Hepatocyte (in vitro differentiated cells): ENCODE results near the gene LHPP.
"Not testable (repeated sequence)": the region's sequence is repeated elsewhere in the genome, so short reads cannot be mapped to it uniquely, and the experiment has no call there.

Experiments
- EZH2 ChIP-seq: fragments of 200-600 bp; sonication (generic); IDR thresholded peaks from 2 replicates; pipeline ENCODE4 v1.6.1; 2016; ENCODE audit warnings: antibody characterized with exemption, mild to moderate bottlenecking, borderline replicate concordance
- EZH2phosphoT487 ChIP-seq: fragments of 200-600 bp; sonication (generic); IDR thresholded peaks from one replicate; pipeline ENCODE4 v1.6.1; 2018; ENCODE audit warnings: antibody characterized with exemption, mild to moderate bottlenecking, low read depth, moderate library complexity; ENCODE audit not compliant: unreplicated experiment, severe bottlenecking
- TF ChIP-seq, protein P1 (sequence below): fragments of 200-600 bp; sonication (generic); IDR thresholded peaks from 2 replicates; pipeline ENCODE4 v1.5.1; 2016; ENCODE audit warnings: antibody characterized with exemption, mild to moderate bottlenecking; ENCODE audit not compliant: poor library complexity

DNA sequence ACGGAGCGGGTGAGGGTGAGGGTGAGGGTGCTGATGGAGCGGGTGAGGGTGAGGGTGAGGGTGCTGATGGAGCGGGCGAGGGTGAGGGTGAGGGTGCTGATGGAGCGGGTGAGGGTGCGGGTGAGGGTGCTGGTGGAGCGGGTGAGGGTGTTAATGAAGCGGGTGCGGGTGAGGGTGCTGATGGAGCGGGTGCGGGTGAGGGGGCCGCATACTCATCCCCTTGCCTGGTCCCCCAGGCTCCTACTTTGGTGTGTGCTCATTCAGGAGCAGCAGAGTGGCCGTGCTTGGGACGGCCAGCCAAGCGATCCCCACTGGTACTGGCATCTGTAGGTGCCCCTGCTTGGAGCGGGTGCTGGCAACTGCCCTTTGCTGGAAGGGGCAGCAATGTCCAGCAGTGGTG is 149.2 kb downstream of the LHPP start:
- TF ChIP-seq, protein P1, sequence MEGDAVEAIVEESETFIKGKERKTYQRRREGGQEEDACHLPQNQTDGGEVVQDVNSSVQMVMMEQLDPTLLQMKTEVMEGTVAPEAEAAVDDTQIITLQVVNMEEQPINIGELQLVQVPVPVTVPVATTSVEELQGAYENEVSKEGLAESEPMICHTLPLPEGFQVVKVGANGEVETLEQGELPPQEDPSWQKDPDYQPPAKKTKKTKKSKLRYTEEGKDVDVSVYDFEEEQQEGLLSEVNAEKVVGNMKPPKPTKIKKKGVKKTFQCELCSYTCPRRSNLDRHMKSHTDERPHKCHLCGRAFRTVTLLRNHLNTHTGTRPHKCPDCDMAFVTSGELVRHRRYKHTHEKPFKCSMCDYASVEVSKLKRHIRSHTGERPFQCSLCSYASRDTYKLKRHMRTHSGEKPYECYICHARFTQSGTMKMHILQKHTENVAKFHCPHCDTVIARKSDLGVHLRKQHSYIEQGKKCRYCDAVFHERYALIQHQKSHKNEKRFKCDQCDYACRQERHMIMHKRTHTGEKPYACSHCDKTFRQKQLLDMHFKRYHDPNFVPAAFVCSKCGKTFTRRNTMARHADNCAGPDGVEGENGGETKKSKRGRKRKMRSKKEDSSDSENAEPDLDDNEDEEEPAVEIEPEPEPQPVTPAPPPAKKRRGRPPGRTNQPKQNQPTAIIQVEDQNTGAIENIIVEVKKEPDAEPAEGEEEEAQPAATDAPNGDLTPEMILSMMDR: not testable (repeated sequence)
- TF ChIP-seq EZH2, EZH2phosphoT487: not testable (repeated sequence)
